ENCODE data around the gene RHBG. TPM values are rescaled to one million over a fixed set of nuclear protein-coding genes. Genes with fewer than 3 reads are reported as not detected.
A peak's percentile ranks its signal among the peaks of the same experiment; 100 is the strongest.

The RHBG gene, protein sequence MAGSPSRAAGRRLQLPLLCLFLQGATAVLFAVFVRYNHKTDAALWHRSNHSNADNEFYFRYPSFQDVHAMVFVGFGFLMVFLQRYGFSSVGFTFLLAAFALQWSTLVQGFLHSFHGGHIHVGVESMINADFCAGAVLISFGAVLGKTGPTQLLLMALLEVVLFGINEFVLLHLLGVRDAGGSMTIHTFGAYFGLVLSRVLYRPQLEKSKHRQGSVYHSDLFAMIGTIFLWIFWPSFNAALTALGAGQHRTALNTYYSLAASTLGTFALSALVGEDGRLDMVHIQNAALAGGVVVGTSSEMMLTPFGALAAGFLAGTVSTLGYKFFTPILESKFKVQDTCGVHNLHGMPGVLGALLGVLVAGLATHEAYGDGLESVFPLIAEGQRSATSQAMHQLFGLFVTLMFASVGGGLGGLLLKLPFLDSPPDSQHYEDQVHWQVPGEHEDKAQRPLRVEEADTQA
- 1.4 and 1.5 TPM in 2 replicates for total RNA-seq (2021)
- long read RNA-seq = 0 reads

DNA sequence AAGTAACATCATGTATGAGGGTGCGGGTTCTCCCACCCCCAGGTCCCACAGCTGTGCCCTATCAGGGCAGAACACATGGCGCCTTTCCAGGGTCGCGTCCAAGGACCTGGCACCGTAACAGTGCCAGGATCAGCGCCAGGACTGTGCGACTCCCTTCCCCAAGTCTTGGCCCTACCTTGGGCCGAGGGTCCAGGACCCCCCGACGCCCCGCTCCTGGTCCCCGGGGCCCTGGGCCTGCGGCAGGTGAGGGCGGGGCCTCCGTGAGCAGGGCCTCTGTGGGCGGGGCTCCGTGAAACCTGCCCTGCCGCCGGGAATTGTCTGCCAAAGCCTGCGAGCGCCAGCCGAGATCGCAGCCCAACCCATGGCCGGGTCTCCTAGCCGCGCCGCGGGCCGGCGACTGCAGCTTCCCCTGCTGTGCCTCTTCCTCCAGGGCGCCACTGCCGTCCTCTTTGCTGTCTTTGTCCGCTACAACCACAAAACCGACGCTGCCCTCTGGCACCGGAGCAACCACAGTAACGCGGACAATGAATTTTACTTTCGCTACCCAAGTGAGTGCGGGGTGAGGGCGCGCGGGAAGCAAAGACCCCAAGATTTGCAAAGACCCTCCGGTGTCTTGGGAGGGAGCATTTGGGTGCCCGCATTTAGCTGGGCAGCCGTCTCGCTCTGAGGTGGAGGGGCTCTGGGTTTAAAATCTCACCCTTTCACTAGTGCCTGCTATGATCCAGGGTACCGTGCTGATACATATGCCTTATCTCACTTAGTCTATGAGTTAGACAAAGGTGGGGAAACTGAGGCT lies at the start of gene RHBG:
Gene RHBG (plus strand): TSS at position 323 of the 796 bp plus-strand sequence. CDS start 39 bp downstream, at position 362.
- Histone ChIP-seq H4K8ac (replicated peaks; ENCODE audit: insufficient read length, low read depth, low read length) (no peak within 1 kb of the TSS), H3K9ac (ENCODE audit: extremely low read depth, insufficient read length, low read length) (peak within 1 kb of the TSS; percentile 9), H3K9me3 (ENCODE audit: control insufficient read depth, low read depth, low read length) (no peaks in the 10 kb centered on the region), H3K27me3 (ENCODE audit: insufficient read depth, low read length) (no peaks in the 10 kb centered on the region; the same call in 1 of the 2 replicates), H2BK15ac (ENCODE audit: low read depth, low read length) (no peak within 1 kb of the TSS), H3K23ac (ENCODE audit: insufficient read length, low read depth, low read length) (no peak within 1 kb of the TSS), H2AFZ (ENCODE audit: low read length) (no peak within 1 kb of the TSS), H4K20me1 (ENCODE audit: control insufficient read depth, insufficient read depth, insufficient read length) (no peaks in the 10 kb centered on the region), H4K91ac (ENCODE audit: insufficient read length, low read depth, low read length) (no peak within 1 kb of the TSS), H3T11ph (ENCODE audit: low read length) (no peak within 1 kb of the TSS), H3K79me2 (ENCODE audit: insufficient read depth, low read length) (no peaks in the 10 kb centered on the region), H4K5ac (ENCODE audit: insufficient read length, low read depth, low read length) (no peak within 1 kb of the TSS), H3K4me1 (ENCODE audit: insufficient read depth, low read length) (no peaks in the 10 kb centered on the region), H3K79me1 (ENCODE audit: insufficient read depth, low read depth, low read length, poor library complexity, severe bottlenecking) (no peaks in the 10 kb centered on the region), H3K27ac (ENCODE audit: insufficient read length, low read depth, low read length) (no peak within 1 kb of the TSS), H2BK20ac (ENCODE audit: low read depth, low read length, poor library complexity, severe bottlenecking) (no peak within 1 kb of the TSS), H2BK12ac (ENCODE audit: insufficient read length, low read depth, low read length) (no peak within 1 kb of the TSS), H3K18ac (ENCODE audit: insufficient read length, low read depth, low read length) (no peak within 1 kb of the TSS), H2AK5ac (ENCODE audit: insufficient read length, low read length) (no peak within 1 kb of the TSS), H3K14ac (ENCODE audit: insufficient read depth, low read length) (peak within 1 kb of the TSS; percentile 55; the same call in 1 of the 2 replicates), H2BK5ac (ENCODE audit: insufficient read length, low read length) (no peak within 1 kb of the TSS), H3K56ac (ENCODE audit: insufficient read length, low read depth, low read length) (no peak within 1 kb of the TSS), H3K23me2 (ENCODE audit: insufficient read length, low read depth, low read length, poor library complexity, severe bottlenecking) (peaks cover 4% of the 10 kb centered on the region), H3K4ac (ENCODE audit: low read depth, low read length) (no peak within 1 kb of the TSS), H3K4me2 (ENCODE audit: insufficient read depth, insufficient read length, low read length) (peak within 1 kb of the TSS; percentile 30), H2BK120ac (ENCODE audit: low read depth, low read length, poor library complexity, severe bottlenecking) (no peak within 1 kb of the TSS)
- Mint-ChIP-seq H3K4me1 (peaks cover 19 to 32% of the 10 kb centered on the region in 2 experiments), H3K9me3 (no peaks in the 10 kb centered on the region), H3K36me3 (ENCODE audit: insufficient read depth in 1 of 3, low read depth in 3 of 3) (no peaks in the 10 kb centered on the region; a peak in 1 of 7 replicates), H3K4me3 (peak within 1 kb of the TSS; percentile 69 to 85), H3K27ac (no peak within 1 kb of the TSS), H3K27me3 (ENCODE audit: low read depth) (peaks cover 56% of the 10 kb centered on the region)
- no CpG with 5 or more reads among the region's 48 CpGs for WGBS (ENCODE audit: extremely low coverage, insufficient read length, low lambda C conversion rate)
- TF ChIP-seq, protein P1, sequence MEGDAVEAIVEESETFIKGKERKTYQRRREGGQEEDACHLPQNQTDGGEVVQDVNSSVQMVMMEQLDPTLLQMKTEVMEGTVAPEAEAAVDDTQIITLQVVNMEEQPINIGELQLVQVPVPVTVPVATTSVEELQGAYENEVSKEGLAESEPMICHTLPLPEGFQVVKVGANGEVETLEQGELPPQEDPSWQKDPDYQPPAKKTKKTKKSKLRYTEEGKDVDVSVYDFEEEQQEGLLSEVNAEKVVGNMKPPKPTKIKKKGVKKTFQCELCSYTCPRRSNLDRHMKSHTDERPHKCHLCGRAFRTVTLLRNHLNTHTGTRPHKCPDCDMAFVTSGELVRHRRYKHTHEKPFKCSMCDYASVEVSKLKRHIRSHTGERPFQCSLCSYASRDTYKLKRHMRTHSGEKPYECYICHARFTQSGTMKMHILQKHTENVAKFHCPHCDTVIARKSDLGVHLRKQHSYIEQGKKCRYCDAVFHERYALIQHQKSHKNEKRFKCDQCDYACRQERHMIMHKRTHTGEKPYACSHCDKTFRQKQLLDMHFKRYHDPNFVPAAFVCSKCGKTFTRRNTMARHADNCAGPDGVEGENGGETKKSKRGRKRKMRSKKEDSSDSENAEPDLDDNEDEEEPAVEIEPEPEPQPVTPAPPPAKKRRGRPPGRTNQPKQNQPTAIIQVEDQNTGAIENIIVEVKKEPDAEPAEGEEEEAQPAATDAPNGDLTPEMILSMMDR (conservative IDR thresholded peaks at IDR 0.05) = no peak
- peak; percentile 84 for DNase-seq
